HepG2 (cell line): Measurements from ENCODE around the gene DCST2. TPM values are rescaled to one million over a fixed set of nuclear protein-coding genes. Genes with fewer than 3 reads are reported as not detected.
A peak's percentile ranks its signal among the peaks of the same experiment; 100 is the strongest.

Source experiments
- BORCS8-MEF2B ChIP-seq: sonication (generic); formaldehyde crosslinking; IDR thresholded peaks from 2 replicates; pipeline ENCODE4 v1.8.0; 2022; ENCODE audit warnings: mild to moderate bottlenecking, missing genetic modification reagents
- ELF1 ChIP-seq: sonication (generic); formaldehyde crosslinking; IDR thresholded peaks from 2 replicates; pipeline ENCODE4 v1.4.0; 2020; ENCODE audit warnings: missing genetic modification reagents
- HHEX ChIP-seq: IDR thresholded peaks from 2 replicates; pipeline ENCODE4 v1.6.1; 2016; ENCODE audit warnings: control low read depth
- MAZ ChIP-seq, 2 experiments: sonication (generic) in 1 of 2; formaldehyde crosslinking in 1 of 2; IDR thresholded peaks; 2 replicates each; pipeline versions ENCODE4 v1.5.0 to v1.6.1; 2012 to 2020; ENCODE audit warnings: low read depth in 2 of 2, mild to moderate bottlenecking in 2 of 2, borderline replicate concordance in 1 of 2, improper control_type of control experiment in 1 of 2, low read length in 1 of 2, missing genetic modification reagents in 1 of 2, moderate library complexity in 1 of 2
- MTF2 ChIP-seq: sonication (generic); formaldehyde crosslinking; IDR thresholded peaks from 2 replicates; pipeline ENCODE4 v1.5.0; 2020; ENCODE audit warnings: missing genetic modification reagents, borderline replicate concordance
- NAIF1 ChIP-seq: sonication (generic); formaldehyde crosslinking; IDR thresholded peaks from 2 replicates; pipeline ENCODE4 v1.5.0; 2020; ENCODE audit warnings: mild to moderate bottlenecking, missing genetic modification reagents, borderline replicate concordance
- RBM39 ChIP-seq: fragments of 200-400 bp; formaldehyde crosslinking; IDR thresholded peaks from one replicate; pipeline ENCODE4 v1.6.1; 2018; ENCODE audit warnings: antibody characterized with exemption, mild to moderate bottlenecking, low read depth, low read length; ENCODE audit not compliant: poor library complexity, severe bottlenecking
- SETDB1 ChIP-seq: sonication (generic); formaldehyde crosslinking; IDR thresholded peaks from 2 replicates; pipeline ENCODE4 v1.5.1; 2020; ENCODE audit warnings: missing genetic modification reagents, mild to moderate bottlenecking, borderline replicate concordance
- SIX4 ChIP-seq: sonication (generic); formaldehyde crosslinking; IDR thresholded peaks from 2 replicates; pipeline ENCODE4 v1.4.0; 2020; ENCODE audit warnings: missing genetic modification reagents
- ZBTB21 ChIP-seq: sonication (generic); formaldehyde crosslinking; IDR thresholded peaks from 2 replicates; pipeline ENCODE4 v1.4.0; 2020; ENCODE audit warnings: missing genetic modification reagents
- ZNF251 ChIP-seq: sonication (generic); formaldehyde crosslinking; IDR thresholded peaks from 2 replicates; pipeline ENCODE4 v1.9.0; 2021; ENCODE audit warnings: mild to moderate bottlenecking, missing genetic modification reagents
- ZNF431 ChIP-seq: sonication (generic); formaldehyde crosslinking; IDR thresholded peaks from 2 replicates; pipeline ENCODE4 v1.9.0; 2022; ENCODE audit warnings: missing genetic modification reagents, low read depth, mild to moderate bottlenecking, borderline replicate concordance
- ZNF598 ChIP-seq: sonication (generic); formaldehyde crosslinking; IDR thresholded peaks from 2 replicates; pipeline ENCODE4 v1.5.1; 2020; ENCODE audit warnings: mild to moderate bottlenecking, missing genetic modification reagents, borderline replicate concordance
- ZNF766 ChIP-seq: sonication (generic); formaldehyde crosslinking; IDR thresholded peaks from 2 replicates; pipeline ENCODE4 v1.5.0; 2020; ENCODE audit warnings: missing genetic modification reagents, borderline replicate concordance
- polyA plus RNA-seq, 8 experiments: library from polyadenylated mRNA; depleted of rRNA in 3 of 8; stranded (reverse) in 7 of 8; unstranded in 1 of 8; fragments of >200 nt; fragmentation: Illumina TruSeq in 4 of 8; extraction: Trizol in 4 of 8; gene quantifications; 2 replicates each; pipeline versions ENCODE4 v1.2.1 to v1.2.3, GENCODE V29; 2011 to 2016; ENCODE audit warnings: low read depth in 4 of 8, missing spikeins in 1 of 8, mixed read lengths in 1 of 8; ENCODE audit not compliant: insufficient read depth in 1 of 8
- total RNA-seq, 5 experiments: library from RNA; depleted of rRNA; stranded (reverse); fragments of >200 nt; fragmentation: Illumina TruSeq; extraction: Trizol; gene quantifications; 2 replicates each; pipeline ENCODE4 v1.2.3, GENCODE V29; 2016; ENCODE audit warnings: low read depth in 1 of 5
- TF ChIP-seq, protein P1 (sequence below), 2 experiments: fragments of 450-650 bp in 1 of 2; sonication (generic) in 1 of 2; formaldehyde crosslinking; IDR thresholded peaks; 2 replicates each; pipeline versions ENCODE4 v1.5.0 to v1.8.0; 2020 to 2022; ENCODE audit warnings: mild to moderate bottlenecking in 1 of 2, missing genetic modification reagents in 1 of 2
- TF ChIP-seq, protein P2 (sequence below): sonication (generic); formaldehyde crosslinking; IDR thresholded peaks from 2 replicates; pipeline ENCODE4 v1.5.0; 2020; ENCODE audit warnings: missing genetic modification reagents
- TF ChIP-seq, protein P3 (sequence below): sonication (generic); formaldehyde crosslinking; IDR thresholded peaks from 2 replicates; pipeline ENCODE4 v1.4.0; 2020; ENCODE audit warnings: missing genetic modification reagents
- TF ChIP-seq, protein P4 (sequence below): IDR thresholded peaks from 2 replicates; pipeline ENCODE4 v1.6.1; 2016
- TF ChIP-seq, protein P5 (sequence below): sonication (generic); formaldehyde crosslinking; IDR thresholded peaks from 2 replicates; pipeline ENCODE4 v1.4.0; 2020; ENCODE audit warnings: missing genetic modification reagents

DCST2 gene
- total and polyA plus RNA-seq, 2 of the 13 experiments (the other 11 are each of a cell fraction or from before 2014, with no cell fraction given) = 0.74 TPM; not detected in 1

DNA sequence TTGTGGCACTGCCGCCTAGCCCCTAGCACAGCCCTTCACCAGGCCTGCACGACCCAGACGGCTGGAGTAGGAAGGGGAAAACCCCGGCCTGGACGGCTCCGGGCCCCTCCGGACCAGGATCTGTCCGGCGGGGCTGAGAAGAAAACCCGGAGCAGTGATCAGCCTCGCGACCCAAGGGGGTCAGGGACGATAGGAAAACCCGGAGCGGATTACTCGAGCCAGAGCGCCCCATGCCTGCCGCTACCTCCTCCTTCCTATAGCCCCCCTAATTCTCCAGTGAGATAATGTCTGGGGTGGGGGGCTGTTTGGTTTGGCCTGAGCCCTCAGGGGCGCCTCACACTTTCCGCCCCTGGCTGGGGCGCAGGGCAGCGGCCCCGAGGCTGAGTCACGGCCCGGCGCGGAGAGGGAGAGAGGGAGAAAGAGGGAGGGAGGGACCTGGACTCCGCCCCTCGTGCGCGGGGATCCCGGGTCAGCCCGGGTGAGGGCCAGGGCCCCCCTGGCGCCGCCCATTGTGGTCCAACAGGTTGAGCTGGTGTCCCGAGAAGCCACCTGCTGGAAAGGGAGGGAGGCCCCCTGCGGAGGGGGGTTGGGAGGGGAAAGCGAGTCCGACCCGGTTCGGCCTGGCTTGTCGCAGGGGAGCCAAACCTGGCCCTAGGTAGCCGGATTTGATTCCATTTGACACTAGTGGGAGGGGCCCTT is 32.7 kb downstream of the DCST2 start (continued):
- TF ChIP-seq, protein P1, sequence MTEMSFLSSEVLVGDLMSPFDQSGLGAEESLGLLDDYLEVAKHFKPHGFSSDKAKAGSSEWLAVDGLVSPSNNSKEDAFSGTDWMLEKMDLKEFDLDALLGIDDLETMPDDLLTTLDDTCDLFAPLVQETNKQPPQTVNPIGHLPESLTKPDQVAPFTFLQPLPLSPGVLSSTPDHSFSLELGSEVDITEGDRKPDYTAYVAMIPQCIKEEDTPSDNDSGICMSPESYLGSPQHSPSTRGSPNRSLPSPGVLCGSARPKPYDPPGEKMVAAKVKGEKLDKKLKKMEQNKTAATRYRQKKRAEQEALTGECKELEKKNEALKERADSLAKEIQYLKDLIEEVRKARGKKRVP (CRISPR knock-in tag; IDR thresholded peaks at IDR 0.05) = peak in 1 of 2 experiments; percentile 36; a peak in 2 of 4 replicates
- TF ChIP-seq, protein P2, sequence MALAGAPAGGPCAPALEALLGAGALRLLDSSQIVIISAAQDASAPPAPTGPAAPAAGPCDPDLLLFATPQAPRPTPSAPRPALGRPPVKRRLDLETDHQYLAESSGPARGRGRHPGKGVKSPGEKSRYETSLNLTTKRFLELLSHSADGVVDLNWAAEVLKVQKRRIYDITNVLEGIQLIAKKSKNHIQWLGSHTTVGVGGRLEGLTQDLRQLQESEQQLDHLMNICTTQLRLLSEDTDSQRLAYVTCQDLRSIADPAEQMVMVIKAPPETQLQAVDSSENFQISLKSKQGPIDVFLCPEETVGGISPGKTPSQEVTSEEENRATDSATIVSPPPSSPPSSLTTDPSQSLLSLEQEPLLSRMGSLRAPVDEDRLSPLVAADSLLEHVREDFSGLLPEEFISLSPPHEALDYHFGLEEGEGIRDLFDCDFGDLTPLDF = peak; percentile 60; the same call in 1 of the 2 replicates
- TF ChIP-seq, protein P3, sequence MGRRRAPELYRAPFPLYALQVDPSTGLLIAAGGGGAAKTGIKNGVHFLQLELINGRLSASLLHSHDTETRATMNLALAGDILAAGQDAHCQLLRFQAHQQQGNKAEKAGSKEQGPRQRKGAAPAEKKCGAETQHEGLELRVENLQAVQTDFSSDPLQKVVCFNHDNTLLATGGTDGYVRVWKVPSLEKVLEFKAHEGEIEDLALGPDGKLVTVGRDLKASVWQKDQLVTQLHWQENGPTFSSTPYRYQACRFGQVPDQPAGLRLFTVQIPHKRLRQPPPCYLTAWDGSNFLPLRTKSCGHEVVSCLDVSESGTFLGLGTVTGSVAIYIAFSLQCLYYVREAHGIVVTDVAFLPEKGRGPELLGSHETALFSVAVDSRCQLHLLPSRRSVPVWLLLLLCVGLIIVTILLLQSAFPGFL (CRISPR knock-in tag) = no peak
- TF ChIP-seq ZNF431 (CRISPR knock-in tag) (no peak), ZNF766 (CRISPR knock-in tag) (0 out of 2 replicates have a peak, but pooled peaks have one; percentile 17), MTF2 (CRISPR knock-in tag) (peak; percentile 88; the same call in 1 of the 2 replicates), NAIF1 (CRISPR knock-in tag) (no peak), MAZ (IDR thresholded peaks at IDR 0.05; ENCODE audit: borderline replicate concordance, low read depth, low read length) (peak; percentile 91), MAZ (CRISPR knock-in tag; IDR thresholded peaks at IDR 0.05; ENCODE audit: low read depth) (peak; percentile 79), BORCS8-MEF2B (CRISPR knock-in tag) (peak; percentile 68; the same call in 1 of the 2 replicates), SETDB1 (CRISPR knock-in tag) (no peak), ZNF598 (CRISPR knock-in tag) (no peak; the same call in 1 of the 2 replicates), ELF1 (CRISPR knock-in tag) (peak; percentile 54), ZNF251 (no peak), ZBTB21 (CRISPR knock-in tag) (no peak), HHEX (0 out of 2 replicates have a peak, but pooled peaks have one; percentile 7), SIX4 (CRISPR knock-in tag) (no peak), RBM39 (peak; percentile 82)
- TF ChIP-seq, protein P4, sequence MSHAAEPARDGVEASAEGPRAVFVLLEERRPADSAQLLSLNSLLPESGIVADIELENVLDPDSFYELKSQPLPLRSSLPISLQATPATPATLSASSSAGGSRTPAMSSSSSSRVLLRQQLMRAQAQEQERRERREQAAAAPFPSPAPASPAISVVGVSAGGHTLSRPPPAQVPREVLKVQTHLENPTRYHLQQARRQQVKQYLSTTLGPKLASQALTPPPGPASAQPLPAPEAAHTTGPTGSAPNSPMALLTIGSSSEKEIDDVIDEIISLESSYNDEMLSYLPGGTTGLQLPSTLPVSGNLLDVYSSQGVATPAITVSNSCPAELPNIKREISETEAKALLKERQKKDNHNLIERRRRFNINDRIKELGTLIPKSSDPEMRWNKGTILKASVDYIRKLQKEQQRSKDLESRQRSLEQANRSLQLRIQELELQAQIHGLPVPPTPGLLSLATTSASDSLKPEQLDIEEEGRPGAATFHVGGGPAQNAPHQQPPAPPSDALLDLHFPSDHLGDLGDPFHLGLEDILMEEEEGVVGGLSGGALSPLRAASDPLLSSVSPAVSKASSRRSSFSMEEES (CRISPR knock-in tag) = 0 out of 2 replicates have a peak, but pooled peaks have one; percentile 41
- TF ChIP-seq, protein P5, sequence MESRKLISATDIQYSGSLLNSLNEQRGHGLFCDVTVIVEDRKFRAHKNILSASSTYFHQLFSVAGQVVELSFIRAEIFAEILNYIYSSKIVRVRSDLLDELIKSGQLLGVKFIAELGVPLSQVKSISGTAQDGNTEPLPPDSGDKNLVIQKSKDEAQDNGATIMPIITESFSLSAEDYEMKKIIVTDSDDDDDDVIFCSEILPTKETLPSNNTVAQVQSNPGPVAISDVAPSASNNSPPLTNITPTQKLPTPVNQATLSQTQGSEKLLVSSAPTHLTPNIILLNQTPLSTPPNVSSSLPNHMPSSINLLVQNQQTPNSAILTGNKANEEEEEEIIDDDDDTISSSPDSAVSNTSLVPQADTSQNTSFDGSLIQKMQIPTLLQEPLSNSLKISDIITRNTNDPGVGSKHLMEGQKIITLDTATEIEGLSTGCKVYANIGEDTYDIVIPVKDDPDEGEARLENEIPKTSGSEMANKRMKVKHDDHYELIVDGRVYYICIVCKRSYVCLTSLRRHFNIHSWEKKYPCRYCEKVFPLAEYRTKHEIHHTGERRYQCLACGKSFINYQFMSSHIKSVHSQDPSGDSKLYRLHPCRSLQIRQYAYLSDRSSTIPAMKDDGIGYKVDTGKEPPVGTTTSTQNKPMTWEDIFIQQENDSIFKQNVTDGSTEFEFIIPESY (CRISPR knock-in tag) = peak; percentile 42; the same call in 1 of the 2 replicates
